Kidney (tissue), 14 donors: Measurements from ENCODE around the gene FAM216A. TPM values are rescaled to one million over a fixed set of nuclear protein-coding genes. Genes with fewer than 3 reads are reported as not detected.

Source experiments
- DNase-seq, 5 donors: peaks; one replicate each; pipeline ENCODE4 v3.0.0-alpha.2; 2013 to 2020
- FAIRE-seq: peaks from 2 replicates; lab custom pipeline; 2012; peaks lifted over from hg19 to GRCh38; lab: Jason Lieb, UNC
- H3K27ac ChIP-seq, 2 donors: one replicate each; pipeline ENCODE4 v1.7.0; 2013; ENCODE audit warnings: low read depth in 2 of 2, low read length in 2 of 2, inconsistent platforms in 1 of 2
- H3K27me3 ChIP-seq: one replicate; pipeline ENCODE4 v1.7.1; 2013; ENCODE audit warnings: low read length, inconsistent platforms; ENCODE audit not compliant: control insufficient read depth, insufficient read depth
- H3K36me3 ChIP-seq, 3 donors: one replicate each; pipeline versions ENCODE4 v1.7.0 to v1.7.1; 2013; ENCODE audit warnings: low read length in 3 of 3, control low read depth in 1 of 3, inconsistent platforms in 1 of 3; ENCODE audit not compliant: insufficient read depth in 3 of 3, control insufficient read depth in 2 of 3
- H3K4me1 ChIP-seq, 3 donors: one replicate each; pipeline versions ENCODE4 v1.7.0 to v1.7.1; 2013; ENCODE audit warnings: low read length in 3 of 3, inconsistent platforms in 1 of 3, low read depth in 1 of 3; ENCODE audit not compliant: control insufficient read depth in 2 of 3, insufficient read depth in 2 of 3
- H3K4me3 ChIP-seq, 3 donors: one replicate each; pipeline versions ENCODE4 v1.7.0 to v1.8.1; 2013; ENCODE audit warnings: low read length in 3 of 3, control low read depth in 1 of 3, inconsistent platforms in 1 of 3
- H3K9ac ChIP-seq, 3 donors: one replicate each; pipeline versions ENCODE4 v1.7.0 to v1.7.1; 2013; ENCODE audit warnings: low read length in 3 of 3, control low read depth in 1 of 3, inconsistent platforms in 1 of 3
- H3K9me3 ChIP-seq, 3 donors: one replicate each; pipeline versions ENCODE4 v1.7.0 to v1.7.1; 2013; ENCODE audit warnings: low read length in 3 of 3, control low read depth in 1 of 3, inconsistent platforms in 1 of 3; ENCODE audit not compliant: control insufficient read depth in 2 of 3, insufficient read depth in 1 of 3
- CTCF ChIP-seq: IDR thresholded peaks from 3 replicates; pipeline ENCODE4 v1.5.1; 2012; ENCODE audit warnings: mild to moderate bottlenecking, moderate library complexity, borderline replicate concordance; ENCODE audit not compliant: insufficient read depth; ENCODE audit errors: extremely low read depth
- intact Hi-C: fragments of 100-400 bp; cut with DNase I; formaldehyde crosslinking; loops from one replicate; pipeline ENCODE4 v1.11.1; 2022
- polyA plus RNA-seq: library from polyadenylated mRNA; stranded (reverse); fragments of 350-450 nt; fragmentation: Illumina TruSeq; extraction: RNeasy Lipid Tissue Mini Kit (QIAGEN cat#74804); gene quantifications from one replicate; pipeline ENCODE4 v1.2.3, GENCODE V29; 2014; ENCODE audit warnings: low read depth, low replicate concordance; ENCODE audit not compliant: insufficient read depth
- total RNA-seq: library from RNA; stranded (reverse); fragmentation: NEBNext Ultra II Directional; extraction: Animal tissue kit (Norgen Biotek cat#: 25700); gene quantifications from one replicate; pipeline ENCODE4 v1.2.1, GENCODE V29; 2021
- donor health status: control.
- donor health status: control.
- donor health status: control.
- donor health status: control.
- donor health status: control.
- donor health status: DM: yes; HTN: yes; CAD: no.
- donor health status: Normal renal cell carcinoma (clear cell type).

FAM216A gene
- total and polyA plus RNA-seq, 2 donors from 2014 or later = 4.0 to 4.6 TPM

GRCh38 chr12:110449799-110450497 is 18.7 kb upstream of the FAM216A start, which contains the start of gene ARPC3:
TSS of gene ARPC3 (minus strand) at chr12:110450337. CDS start at chr12:110450260, 77 bp downstream.
- DNase-seq (peak; percentile 95 to 98 (median 98)), FAIRE-seq (no peak)
- no peaks in the 10 kb centered on the region for H3K9me3 ChIP-seq
- H3K27ac ChIP-seq = peak within 1 kb of the TSS; percentile 93
- H3K36me3 ChIP-seq = peaks cover 1 to 5% (median 4%) of the 10 kb centered on the region in 3 donors
- H3K4me1 ChIP-seq = peaks cover 0 to 2% (median 0%) of the 10 kb centered on the region in 3 donors
- H3K27me3 ChIP-seq = no peaks in the 10 kb centered on the region
- peak within 1 kb of the TSS; percentile 86 to 93 (median 88) for H3K9ac ChIP-seq
- TF ChIP-seq CTCF = peak; percentile 87
- peak within 1 kb of the TSS; percentile 86 to 93 (median 92) for H3K4me3 ChIP-seq
- intact Hi-C loops = no loop called here

- Histone ChIP-seq H3K9ac (no peak overlapping the region), H3K27me3 (no peaks in the 10 kb centered on the region), H3K4me1 (peaks cover 0 to 2% (median 0%) of the 10 kb centered on the region in 3 donors), H3K9me3 (no peaks in the 10 kb centered on the region), H3K36me3 (peaks cover 0 to 4% (median 2%) of the 10 kb centered on the region in 3 donors), H3K27ac (no peak overlapping the region), H3K4me3 (no peak overlapping the region)
- intact Hi-C loops = no loop called here
- DNase-seq (no peak), FAIRE-seq (no peak)
- TF ChIP-seq CTCF = no peak
Measured at GRCh38 chr12:110451263-110451662, 17.4 kb upstream of the FAM216A start.

- intact Hi-C loops = no loop called here
- Histone ChIP-seq H3K36me3 (peaks cover 0 to 2% (median 0%) of the 10 kb centered on the region in 3 donors), H3K9ac (no peak overlapping the region), H3K27ac (no peak overlapping the region), H3K9me3 (no peaks in the 10 kb centered on the region), H3K4me1 (peaks cover 0 to 2% (median 0%) of the 10 kb centered on the region in 3 donors), H3K27me3 (no peaks in the 10 kb centered on the region), H3K4me3 (no peak overlapping the region)
- DNase-seq (no peak), FAIRE-seq (no peak)
- no peak for TF ChIP-seq CTCF
Measured at GRCh38 chr12:110453569-110454296, 14.9 kb upstream of the FAM216A start.
